Measurements from ENCODE around the gene ATP5IF1. TPM values are rescaled to one million over a fixed set of nuclear protein-coding genes. Genes with fewer than 3 reads are reported as not detected.
A peak's percentile ranks its signal among the peaks of the same experiment; 100 is the strongest.

The ATP5IF1 gene
- total RNA-seq, 1 experiment from 2014 or later = 169 TPM

- TSS peak; percentile 56 for BruUV-seq (replicated peaks)
- no peaks in the 10 kb centered on the region for H3K9me2 ChIP-seq (ENCODE audit: insufficient read depth)
- peak within 1 kb of the TSS; percentile 95 for H3K4me2 ChIP-seq (ENCODE audit: low read length)
- ChIA-PET RAD21 (ENCODE audit: low non-redundant PET in 1 of 2, low total read pairs in 2 of 2, uncharacterized antibody in 2 of 2, unreplicated experiment in 2 of 2) (no interaction called here), POLR2A (interaction anchor here (1.2 to 3.4 kb wide), 3 partner anchors 10 to 110 kb away, joined by 5 to 45 read pairs (median 6); partner anchors contain the start of gene PHACTR4), CTCF (interaction anchor here (4.1 kb wide), 1 partner anchor 10 kb away, joined by 26 read pairs; no protein-coding TSS in a partner anchor)
- H3K4me3 ChIP-seq (replicated peaks in 1 of 2; ENCODE audit: low read depth in 1 of 2, low read length in 2 of 2) = peak within 1 kb of the TSS; percentile 91 to 93
- peaks cover 12 to 21% of the 10 kb centered on the region in 2 experiments for H3K4me1 ChIP-seq (ENCODE audit: control insufficient read depth in 1 of 2, insufficient read depth in 2 of 2, low read length in 2 of 2)
- H3K27me3 ChIP-seq (ENCODE audit: insufficient read depth, low read length) = no peaks in the 10 kb centered on the region
- peaks cover 42% of the 10 kb centered on the region for H3K79me2 ChIP-seq (ENCODE audit: insufficient read depth, low read length)
- H4K20me1 ChIP-seq (ENCODE audit: insufficient read depth) = no peaks in the 10 kb centered on the region
- no peaks in the 10 kb centered on the region for H3K9me3 ChIP-seq (ENCODE audit: control insufficient read depth in 1 of 2, insufficient read depth in 1 of 2, low read depth in 1 of 2, low read length in 2 of 2)
- peak within 1 kb of the TSS; percentile 81 for H3K27ac ChIP-seq (ENCODE audit: low read depth, low read length)
- no peaks in the 10 kb centered on the region for H3K36me3 ChIP-seq (ENCODE audit: control insufficient read depth in 1 of 2, insufficient read depth in 2 of 2, low read length in 2 of 2)
- intact Hi-C loops (cut with micrococcal nuclease) = no loop called here
- DNase-seq (ENCODE audit: low read depth, low spot score) (peak; percentile 96), ATAC-seq (peak; percentile 93)
- H2AFZ ChIP-seq (ENCODE audit: low read depth, low read length, poor library complexity, severe bottlenecking) = peak within 1 kb of the TSS; percentile 97
- peak within 1 kb of the TSS; percentile 79 for H3K9ac ChIP-seq (ENCODE audit: low read length)
- TF ChIP-seq EZH2 (IDR thresholded peaks at IDR 0.05) = no peak
- peak; percentile 80 for TF ChIP-seq FOSL1 (IDR thresholded peaks at IDR 0.05; ENCODE audit: low read depth)
- no peak; the same call in 1 of the 2 replicates for TF ChIP-seq ELF1 (IDR thresholded peaks at IDR 0.05; ENCODE audit: borderline replicate concordance, low read depth)
- no peak for TF ChIP-seq ATF3 (IDR thresholded peaks at IDR 0.05)
- peak; percentile 98 for TF ChIP-seq CEBPB (IDR thresholded peaks at IDR 0.05; ENCODE audit: low read depth)
- no peak for TF ChIP-seq RAD21 (IDR thresholded peaks at IDR 0.05; ENCODE audit: low read depth)
- peak; percentile 48 for TF ChIP-seq YY1 (IDR thresholded peaks at IDR 0.05; ENCODE audit: extremely low read depth, insufficient replicate concordance, low read depth, low read length)
- TF ChIP-seq JUND (IDR thresholded peaks at IDR 0.05) = no peak
- TF ChIP-seq ZNF274 (IDR thresholded peaks at IDR 0.05; ENCODE audit: low read depth, low read length) = no peak
- no peak; the same call in 1 of the 2 replicates for TF ChIP-seq ZFX (IDR thresholded peaks at IDR 0.05)
- peak; percentile 43; the same call in 1 of the 2 replicates for TF ChIP-seq SRF (IDR thresholded peaks at IDR 0.05; ENCODE audit: low read depth)
- TF ChIP-seq EZH2phosphoT487 (IDR thresholded peaks at IDR 0.05; ENCODE audit: borderline replicate concordance) = no peak
- TF ChIP-seq SIN3A (IDR thresholded peaks at IDR 0.05; ENCODE audit: low read depth) = peak; percentile 90
- no peak for TF ChIP-seq EGR1 (IDR thresholded peaks at IDR 0.05; ENCODE audit: low read depth)
- no peak for TF ChIP-seq ZBTB33 (IDR thresholded peaks at IDR 0.05; ENCODE audit: extremely low read depth, insufficient replicate concordance, low read length)
- TF ChIP-seq POLR2A (IDR thresholded peaks at IDR 0.05; ENCODE audit: borderline replicate concordance, extremely low read depth, insufficient read depth, insufficient read length) = peak; percentile 86
- TF ChIP-seq TCF7L2 (IDR thresholded peaks at IDR 0.05; ENCODE audit: borderline replicate concordance, extremely low read depth, insufficient read depth, insufficient read length) = no peak
- peak; percentile 99 for TF ChIP-seq POLR2AphosphoS5 (IDR thresholded peaks at IDR 0.05; ENCODE audit: low read depth, low read length)
- TF ChIP-seq MAX (IDR thresholded peaks at IDR 0.05) = peak; percentile 36; the same call in 1 of the 2 replicates
- no peak for TF ChIP-seq CBX3 (IDR thresholded peaks at IDR 0.05; ENCODE audit: low read depth)
- TF ChIP-seq REST (IDR thresholded peaks at IDR 0.05; ENCODE audit: low read depth) = no peak
- TF ChIP-seq SP1 (IDR thresholded peaks at IDR 0.05; ENCODE audit: low read depth) = peak; percentile 92
These were observed 23.5 kb downstream of the ATP5IF1 start, which contains the start of gene SESN2 for GRCh38 chr1:28259252-28259933. Gene SESN2 (plus strand): TSS chr1:28259518. CDS start chr1:28259848, 330 bp downstream.
